SK-N-SH (cell line): Measurements from ENCODE around the gene MAN2B2. TPM values are rescaled to one million over a fixed set of nuclear protein-coding genes. Genes with fewer than 3 reads are reported as not detected.

ENCODE experiments used
- CTCF ChIA-PET: fragments of 300-600, 350-600 bp; formaldehyde crosslinking; extraction: SDS; loops from one replicate; lab custom pipeline; 2021; lab: Yijun Ruan, JAX
- POLR2A ChIA-PET: fragments of 350-600 bp; sonication (Branson Sonifier 250); formaldehyde crosslinking; extraction: SDS; loops from one replicate; lab custom pipeline; 2020; ENCODE audit warnings: antibody characterized with exemption, inconsistent platforms; lab: Yijun Ruan, JAX
- DNase-seq: peaks from one replicate; pipeline ENCODE4 v3.0.0; 2012
- H2AFZ ChIP-seq: fragments of 200-600 bp; sonication (generic); 2 replicates; pipeline ENCODE4 v1.8.1; 2016; ENCODE audit warnings: antibody characterized with exemption, mild to moderate bottlenecking, low read depth
- H3F3A ChIP-seq: fragments of 200-600 bp; sonication (generic); replicated peaks from 2 replicates; pipeline ENCODE3; 2016; ENCODE audit warnings: antibody characterized with exemption, mild to moderate bottlenecking; ENCODE audit not compliant: insufficient read depth
- H3K27ac ChIP-seq, 2 experiments: fragments of 200-500 bp in 1 of 2; fragments of 200-600 bp in 1 of 2; sonication (Bioruptor generic) in 1 of 2; sonication (generic), shearing (Covaris generic) in 1 of 2; 2 replicates each; pipeline versions ENCODE4 v1.5.1 to v1.6.1; 2014 to 2016; ENCODE audit warnings: low read depth in 2 of 2, inconsistent platforms in 1 of 2, low read length in 1 of 2, mild to moderate bottlenecking in 1 of 2, mixed read lengths in 1 of 2
- H3K27me3 ChIP-seq: fragments of 200-600 bp; sonication (generic), shearing (Covaris generic); 2 replicates; pipeline ENCODE4 v1.6.1; 2016; ENCODE audit warnings: mixed run types; ENCODE audit not compliant: insufficient read depth
- H3K36me3 ChIP-seq, 2 experiments: fragments of 200-500 bp in 1 of 2; fragments of 200-600 bp in 1 of 2; sonication (Bioruptor generic) in 1 of 2; sonication (generic) in 1 of 2; replicated peaks in 1 of 2; 2 replicates each; pipeline versions ENCODE3 to v1.5.1; 2014 to 2016; ENCODE audit warnings: low read length in 1 of 2, mild to moderate bottlenecking in 1 of 2; ENCODE audit not compliant: insufficient read depth in 2 of 2, control insufficient read depth in 1 of 2
- H3K4me1 ChIP-seq, 2 experiments: fragments of 200-500 bp in 1 of 2; fragments of 200-600 bp in 1 of 2; sonication (Bioruptor generic) in 1 of 2; sonication (generic), shearing (Covaris generic) in 1 of 2; 2 replicates each; pipeline versions ENCODE4 v1.5.1 to v1.6.1; 2014 to 2016; ENCODE audit warnings: low read depth in 1 of 2, low read length in 1 of 2, mixed run types in 1 of 2; ENCODE audit not compliant: insufficient read depth in 2 of 2, control insufficient read depth in 1 of 2
- H3K4me2 ChIP-seq: fragments of 200-600 bp; sonication (generic), shearing (Covaris generic); 2 replicates; pipeline ENCODE4 v1.6.1; 2017; ENCODE audit warnings: mixed run types
- H3K4me3 ChIP-seq, 2 experiments: fragments of 200-500 bp in 1 of 2; fragments of 200-600 bp in 1 of 2; sonication (Bioruptor generic) in 1 of 2; sonication (generic), shearing (Covaris generic) in 1 of 2; 2 replicates each; pipeline versions ENCODE4 v1.5.1 to v1.8.1; 2014 to 2016; ENCODE audit warnings: low read depth in 2 of 2, inconsistent platforms in 1 of 2, low read length in 1 of 2, mild to moderate bottlenecking in 1 of 2, mixed read lengths in 1 of 2, moderate library complexity in 1 of 2
- H3K79me2 ChIP-seq: fragments of 200-600 bp; sonication (generic); 2 replicates; pipeline ENCODE4 v1.8.1; 2017; ENCODE audit warnings: mild to moderate bottlenecking; ENCODE audit not compliant: insufficient read depth
- H3K9ac ChIP-seq: fragments of 200-600 bp; sonication (generic); 2 replicates; pipeline ENCODE4 v1.6.1; 2017; ENCODE audit warnings: mixed run types
- H3K9me2 ChIP-seq: fragments of 200-600 bp; sonication (generic); 2 replicates; pipeline ENCODE4 v1.6.1; 2017; ENCODE audit warnings: mixed run types
- H3K9me3 ChIP-seq: fragments of 200-600 bp; sonication (generic); 2 replicates; pipeline ENCODE4 v1.6.1; 2017; ENCODE audit warnings: mixed run types, mild to moderate bottlenecking, moderate library complexity
- H4K20me1 ChIP-seq: fragments of 200-600 bp; sonication (generic); 2 replicates; pipeline ENCODE4 v1.6.1; 2017; ENCODE audit warnings: mild to moderate bottlenecking, mixed run types; ENCODE audit not compliant: insufficient read depth
- CHD2 ChIP-seq: fragments of 150-350 bp; IDR thresholded peaks from 2 replicates; pipeline ENCODE4 v1.6.1; 2018; ENCODE audit warnings: low read length; ENCODE audit not compliant: partially characterized antibody
- ELF1 ChIP-seq: IDR thresholded peaks from 2 replicates; pipeline ENCODE4 v1.4.0; 2012
- FOSL2 ChIP-seq: IDR thresholded peaks from 2 replicates; pipeline ENCODE4 v1.4.0; 2012; ENCODE audit warnings: low read depth, mild to moderate bottlenecking, moderate library complexity, borderline replicate concordance
- JUND ChIP-seq: IDR thresholded peaks from 2 replicates; pipeline ENCODE4 v1.4.0; 2012
- MEF2A ChIP-seq: IDR thresholded peaks from 2 replicates; pipeline ENCODE4 v1.4.0; 2012; ENCODE audit warnings: low read depth, borderline replicate concordance
- MXI1 ChIP-seq: IDR thresholded peaks from 2 replicates; pipeline ENCODE4 v1.6.1; 2012; ENCODE audit warnings: mild to moderate bottlenecking, low read depth, low read length, improper control_type of control experiment
- NFIC ChIP-seq: IDR thresholded peaks from 2 replicates; pipeline ENCODE4 v1.4.0; 2012; ENCODE audit warnings: borderline replicate concordance
- NRF1 ChIP-seq: IDR thresholded peaks from 2 replicates; pipeline ENCODE4 v1.6.1; 2012; ENCODE audit warnings: low read depth, mild to moderate bottlenecking, low read length
- POLR2AphosphoS5 ChIP-seq: IDR thresholded peaks from 2 replicates; pipeline ENCODE4 v1.6.1; 2012; ENCODE audit warnings: low read depth, low read length
- RAD21 ChIP-seq: IDR thresholded peaks from 2 replicates; pipeline ENCODE4 v1.6.1; 2012; ENCODE audit warnings: mild to moderate bottlenecking, low read length
- RFX5 ChIP-seq: IDR thresholded peaks from 2 replicates; pipeline ENCODE4 v1.6.1; 2012; ENCODE audit warnings: mild to moderate bottlenecking, improper control_type of control experiment, low read length
- SIN3A ChIP-seq: IDR thresholded peaks from 2 replicates; pipeline ENCODE4 v1.6.1; 2012; ENCODE audit warnings: low read depth, mild to moderate bottlenecking, low read length, moderate library complexity, borderline replicate concordance
- SMC3 ChIP-seq: IDR thresholded peaks from 2 replicates; pipeline ENCODE4 v1.6.1; 2012; ENCODE audit warnings: low read depth, low read length, improper control_type of control experiment
- TAF1 ChIP-seq: IDR thresholded peaks from 2 replicates; pipeline ENCODE4 v1.6.1; 2012; ENCODE audit warnings: low read depth, mild to moderate bottlenecking, low read length, moderate library complexity, borderline replicate concordance
- TCF12 ChIP-seq: IDR thresholded peaks from 2 replicates; pipeline ENCODE4 v1.4.0; 2012
- TEAD4 ChIP-seq: IDR thresholded peaks from 2 replicates; pipeline ENCODE4 v1.4.0; 2012; ENCODE audit warnings: mild to moderate bottlenecking, borderline replicate concordance; ENCODE audit not compliant: insufficient read depth
- YY1 ChIP-seq: IDR thresholded peaks from 2 replicates; pipeline ENCODE4 v1.4.0; 2012; ENCODE audit warnings: low read depth, mild to moderate bottlenecking
- WGBS: methylation state at CpG from one replicate; pipeline ENCODE4 v1.1.6; 2017; ENCODE audit warnings: low lambda C conversion rate; 5-methylcytosine and 5-hydroxymethylcytosine counted together
- polyA plus RNA-seq, 3 experiments: library from polyadenylated mRNA; depleted of rRNA; stranded (reverse); fragments of >200 nt; gene quantifications; 2 replicates each; pipeline ENCODE4 v1.2.3, GENCODE V29; 2012
- TF ChIP-seq, protein P1 (sequence below): IDR thresholded peaks from 2 replicates; pipeline ENCODE4 v1.6.1; 2012; ENCODE audit warnings: mild to moderate bottlenecking, low read depth, low read length, moderate library complexity
- TF ChIP-seq, protein P2 (sequence below): IDR thresholded peaks from 2 replicates; pipeline ENCODE4 v1.4.0; 2012; ENCODE audit warnings: low read depth
- TF ChIP-seq, protein P3 (sequence below): fragments of 150-350 bp; IDR thresholded peaks from 2 replicates; pipeline ENCODE4 v1.6.1; 2016; ENCODE audit warnings: mild to moderate bottlenecking, low read depth, low read length
- TF ChIP-seq, protein P4 (sequence below): IDR thresholded peaks from 2 replicates; pipeline ENCODE4 v1.4.0; 2012; ENCODE audit warnings: low read depth, borderline replicate concordance

The MAN2B2 gene
- polyA plus RNA-seq, 1 of the 3 experiments (the other 2 are of a cell fraction): 24.9 TPM

DNA sequence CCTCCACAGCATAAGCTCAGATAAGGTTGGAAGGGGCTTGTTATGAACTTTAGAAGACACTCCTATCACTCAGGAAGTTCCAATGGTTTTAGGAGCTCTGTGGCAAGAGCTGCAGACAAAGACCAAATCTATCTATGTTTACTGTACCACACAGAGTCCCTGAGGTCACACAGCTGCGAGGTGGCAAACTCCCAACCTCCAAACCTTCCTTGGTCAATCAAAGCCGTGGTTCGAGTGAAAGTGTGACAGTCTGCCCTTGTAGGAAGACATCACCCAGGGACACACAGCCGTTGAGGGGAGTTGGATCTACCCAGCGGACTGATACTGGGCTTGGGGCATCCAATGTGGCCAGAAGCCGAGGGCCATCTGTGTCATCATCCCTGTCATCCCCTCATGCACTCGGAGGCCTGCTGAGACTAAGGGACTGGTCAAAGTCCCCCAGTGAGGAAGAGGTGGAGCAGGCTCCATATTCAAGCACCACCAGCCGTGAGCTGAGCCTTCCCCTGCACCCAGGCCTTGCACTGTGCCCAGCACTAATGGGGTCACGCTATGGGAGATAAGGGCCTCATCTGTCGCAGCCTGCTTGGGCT lies 26.8 kb downstream of the MAN2B2 start:
- Histone ChIP-seq H3K4me1 (no peaks in the 10 kb centered on the region), H3K79me2 (no peaks in the 10 kb centered on the region), H3K4me2 (no peak overlapping the region), H3K9me2 (no peaks in the 10 kb centered on the region), H3K27me3 (no peaks in the 10 kb centered on the region), H3K27ac (no peak overlapping the region), H4K20me1 (no peaks in the 10 kb centered on the region), H3K9me3 (peaks cover 8% of the 10 kb centered on the region; the same call in 1 of the 2 replicates), H3K36me3 (peaks cover 15 to 19% of the 10 kb centered on the region in 2 experiments), H3K9ac (no peak overlapping the region), H2AFZ (no peak overlapping the region), H3K4me3 (no peak overlapping the region), H3F3A (no peaks in the 10 kb centered on the region)
- WGBS: 92% methylated on average over 7 of the region's 10 CpGs
- TF ChIP-seq TAF1 (no peak), SMC3 (no peak), SIN3A (no peak), FOSL2 (no peak), POLR2AphosphoS5 (no peak), NFIC (no peak), MEF2A (no peak)
- TF ChIP-seq, protein P1, sequence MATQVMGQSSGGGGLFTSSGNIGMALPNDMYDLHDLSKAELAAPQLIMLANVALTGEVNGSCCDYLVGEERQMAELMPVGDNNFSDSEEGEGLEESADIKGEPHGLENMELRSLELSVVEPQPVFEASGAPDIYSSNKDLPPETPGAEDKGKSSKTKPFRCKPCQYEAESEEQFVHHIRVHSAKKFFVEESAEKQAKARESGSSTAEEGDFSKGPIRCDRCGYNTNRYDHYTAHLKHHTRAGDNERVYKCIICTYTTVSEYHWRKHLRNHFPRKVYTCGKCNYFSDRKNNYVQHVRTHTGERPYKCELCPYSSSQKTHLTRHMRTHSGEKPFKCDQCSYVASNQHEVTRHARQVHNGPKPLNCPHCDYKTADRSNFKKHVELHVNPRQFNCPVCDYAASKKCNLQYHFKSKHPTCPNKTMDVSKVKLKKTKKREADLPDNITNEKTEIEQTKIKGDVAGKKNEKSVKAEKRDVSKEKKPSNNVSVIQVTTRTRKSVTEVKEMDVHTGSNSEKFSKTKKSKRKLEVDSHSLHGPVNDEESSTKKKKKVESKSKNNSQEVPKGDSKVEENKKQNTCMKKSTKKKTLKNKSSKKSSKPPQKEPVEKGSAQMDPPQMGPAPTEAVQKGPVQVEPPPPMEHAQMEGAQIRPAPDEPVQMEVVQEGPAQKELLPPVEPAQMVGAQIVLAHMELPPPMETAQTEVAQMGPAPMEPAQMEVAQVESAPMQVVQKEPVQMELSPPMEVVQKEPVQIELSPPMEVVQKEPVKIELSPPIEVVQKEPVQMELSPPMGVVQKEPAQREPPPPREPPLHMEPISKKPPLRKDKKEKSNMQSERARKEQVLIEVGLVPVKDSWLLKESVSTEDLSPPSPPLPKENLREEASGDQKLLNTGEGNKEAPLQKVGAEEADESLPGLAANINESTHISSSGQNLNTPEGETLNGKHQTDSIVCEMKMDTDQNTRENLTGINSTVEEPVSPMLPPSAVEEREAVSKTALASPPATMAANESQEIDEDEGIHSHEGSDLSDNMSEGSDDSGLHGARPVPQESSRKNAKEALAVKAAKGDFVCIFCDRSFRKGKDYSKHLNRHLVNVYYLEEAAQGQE: no peak
- DNase-seq: no peak
- ChIA-PET CTCF (no interaction called here), POLR2A (no interaction called here)

DNA sequence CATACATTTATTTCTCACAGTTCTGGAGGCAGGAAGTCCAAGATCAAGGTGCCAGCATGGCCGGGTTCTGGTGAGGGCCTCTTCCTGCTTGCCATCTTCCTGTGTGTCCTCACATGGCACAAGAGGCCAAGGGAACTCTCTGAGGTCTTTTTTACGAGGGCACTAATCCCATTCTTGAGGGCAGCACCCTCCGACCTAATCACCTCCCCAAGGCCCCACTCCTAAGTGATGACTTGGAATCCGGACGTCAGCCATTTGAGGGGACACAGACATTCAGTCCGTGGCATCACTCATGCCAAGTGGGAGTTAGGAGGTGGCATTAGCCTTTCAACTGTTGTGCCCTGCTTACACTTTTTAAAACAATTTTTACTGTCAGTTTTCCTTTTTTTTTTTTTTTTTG lies 27.3 kb downstream of the MAN2B2 start:
- H3K27me3 ChIP-seq: no peaks in the 10 kb centered on the region
- H3K36me3 ChIP-seq: peaks cover 15 to 20% of the 10 kb centered on the region in 2 experiments
- 96% methylated on average over 5 of the region's 6 CpGs for WGBS
- no peak overlapping the region for H3K9ac ChIP-seq
- no peak for DNase-seq
- no peak overlapping the region for H3K4me2 ChIP-seq
- TF ChIP-seq CHD2 (no peak), TAF1 (no peak), NFIC (no peak), NRF1 (no peak), POLR2AphosphoS5 (no peak), YY1 (no peak), RAD21 (no peak), RFX5 (no peak), JUND (no peak), TCF12 (no peak), ELF1 (no peak), MXI1 (no peak), SMC3 (no peak), FOSL2 (no peak), TEAD4 (no peak), MEF2A (no peak), SIN3A (no peak)
- TF ChIP-seq, protein P2, sequence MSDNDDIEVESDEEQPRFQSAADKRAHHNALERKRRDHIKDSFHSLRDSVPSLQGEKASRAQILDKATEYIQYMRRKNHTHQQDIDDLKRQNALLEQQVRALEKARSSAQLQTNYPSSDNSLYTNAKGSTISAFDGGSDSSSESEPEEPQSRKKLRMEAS: no peak
- TF ChIP-seq, protein P3, sequence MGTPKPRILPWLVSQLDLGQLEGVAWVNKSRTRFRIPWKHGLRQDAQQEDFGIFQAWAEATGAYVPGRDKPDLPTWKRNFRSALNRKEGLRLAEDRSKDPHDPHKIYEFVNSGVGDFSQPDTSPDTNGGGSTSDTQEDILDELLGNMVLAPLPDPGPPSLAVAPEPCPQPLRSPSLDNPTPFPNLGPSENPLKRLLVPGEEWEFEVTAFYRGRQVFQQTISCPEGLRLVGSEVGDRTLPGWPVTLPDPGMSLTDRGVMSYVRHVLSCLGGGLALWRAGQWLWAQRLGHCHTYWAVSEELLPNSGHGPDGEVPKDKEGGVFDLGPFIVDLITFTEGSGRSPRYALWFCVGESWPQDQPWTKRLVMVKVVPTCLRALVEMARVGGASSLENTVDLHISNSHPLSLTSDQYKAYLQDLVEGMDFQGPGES: no peak
- TF ChIP-seq, protein P4, sequence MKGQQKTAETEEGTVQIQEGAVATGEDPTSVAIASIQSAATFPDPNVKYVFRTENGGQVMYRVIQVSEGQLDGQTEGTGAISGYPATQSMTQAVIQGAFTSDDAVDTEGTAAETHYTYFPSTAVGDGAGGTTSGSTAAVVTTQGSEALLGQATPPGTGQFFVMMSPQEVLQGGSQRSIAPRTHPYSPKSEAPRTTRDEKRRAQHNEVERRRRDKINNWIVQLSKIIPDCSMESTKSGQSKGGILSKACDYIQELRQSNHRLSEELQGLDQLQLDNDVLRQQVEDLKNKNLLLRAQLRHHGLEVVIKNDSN: no peak
- no peak overlapping the region for H3K4me3 ChIP-seq
- no peaks in the 10 kb centered on the region for H3K79me2 ChIP-seq
- CTCF ChIA-PET: no interaction called here
- no peaks in the 10 kb centered on the region for H3K4me1 ChIP-seq
- no peaks in the 10 kb centered on the region for H3K9me2 ChIP-seq
- H3K9me3 ChIP-seq: peaks cover 8% of the 10 kb centered on the region; the same call in 1 of the 2 replicates
- POLR2A ChIA-PET: no interaction called here
- H2AFZ ChIP-seq: no peak overlapping the region
- H3K27ac ChIP-seq: no peak overlapping the region
- H4K20me1 ChIP-seq: no peaks in the 10 kb centered on the region
- no peaks in the 10 kb centered on the region for H3F3A ChIP-seq
